Measurements from ENCODE around the gene FDXACB1.

- TF ChIP-seq CTCF (IDR thresholded peaks at IDR 0.05; ENCODE audit: borderline replicate concordance, extremely low read depth, low read length, poor library complexity, severe bottlenecking): no peak
- TF ChIP-seq EZH2 (IDR thresholded peaks at IDR 0.05; ENCODE audit: borderline replicate concordance, low read depth, low read length, severe bottlenecking): no peak
These were observed 23.5 kb downstream of the FDXACB1 start for GRCh38 chr11:111855506-111855905.
